Midbrain (tissue), 1 donor: Measurements from ENCODE around the gene SLC7A11.

Experiments
- DNase-seq: peaks from one replicate; lab custom pipeline; 2025; lab: John Stamatoyannopoulos, UW

Gene SLC7A11

DNA sequence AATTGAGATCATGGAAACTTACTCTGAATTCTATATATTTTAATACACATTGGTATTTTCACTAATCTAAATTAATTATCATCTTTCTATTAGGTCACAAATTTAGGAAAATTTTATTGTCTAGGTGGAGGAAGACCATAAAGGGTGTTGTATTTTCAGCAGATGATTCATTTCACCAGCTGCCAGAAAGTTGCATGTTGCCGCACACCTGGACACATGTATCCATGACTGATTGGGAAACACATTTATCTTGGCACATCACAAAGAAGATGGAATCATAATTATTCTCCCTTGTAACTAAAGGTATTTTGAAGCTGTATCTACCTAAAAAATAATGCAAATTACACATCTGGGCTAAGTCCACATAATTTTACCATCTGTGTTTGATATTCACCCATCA is 33.1 kb downstream of the SLC7A11 start:
- no peak for DNase-seq

DNA sequence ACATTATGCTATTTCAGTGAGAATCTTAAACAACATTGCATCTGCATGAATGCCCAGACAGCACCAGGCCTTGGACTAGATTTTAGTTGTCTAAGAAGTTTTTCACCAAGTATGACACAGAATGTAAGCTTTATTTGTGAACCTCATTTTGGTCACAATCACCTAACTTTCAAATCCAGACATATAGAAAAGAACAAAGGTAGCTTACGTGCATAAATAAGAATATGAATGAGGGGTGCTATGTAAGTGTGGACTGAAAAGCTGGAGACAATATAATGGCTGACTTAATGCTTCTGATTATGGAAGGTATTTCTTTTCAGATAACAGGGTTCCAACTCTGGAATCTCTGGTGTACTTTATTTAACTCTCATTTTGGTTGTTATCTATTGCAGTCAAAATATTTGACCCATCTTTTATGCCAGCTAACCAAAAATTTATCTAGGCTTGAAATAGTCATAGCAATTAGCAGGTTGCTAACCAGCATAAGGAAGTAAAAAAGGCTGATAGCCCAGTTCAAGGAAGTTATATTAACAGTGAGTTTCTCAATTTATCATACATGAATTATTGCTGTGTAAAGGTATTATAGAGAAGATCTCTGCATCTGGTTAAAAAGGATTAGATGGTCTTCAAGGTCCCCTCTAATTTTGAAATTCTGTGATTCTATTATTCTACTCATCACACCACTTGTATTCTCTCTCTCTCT is 36.5 kb downstream of the SLC7A11 start:
- no peak for DNase-seq

GRCh38 chr4:138204507-138204906 is 37.6 kb downstream of the SLC7A11 start:
- DNase-seq, result no peak

DNA sequence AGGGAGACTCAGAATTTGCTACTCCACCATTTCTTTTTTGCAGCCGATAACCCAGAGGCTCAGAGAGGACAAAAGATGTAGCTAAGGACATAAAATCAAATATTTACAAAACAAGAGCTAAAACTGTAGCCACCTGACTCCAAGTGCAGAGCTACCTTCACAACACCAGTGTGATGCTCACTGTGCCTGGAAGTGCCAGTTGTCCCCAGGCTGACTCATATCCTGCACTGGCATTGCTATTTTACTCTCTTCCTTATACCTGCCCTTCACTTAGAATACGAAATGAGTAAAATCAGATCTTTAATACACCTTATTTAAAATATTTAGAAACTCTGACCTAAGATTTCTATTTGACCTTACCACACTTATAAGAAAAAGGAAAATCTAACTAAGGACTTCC is 39.5 kb downstream of the SLC7A11 start:
- no peak for DNase-seq

- DNase-seq, result no peak
Measured at GRCh38 chr4:138200236-138200590, 41.9 kb downstream of the SLC7A11 start.

- DNase-seq, result peak; percentile 56
Measured at GRCh38 chr4:138199568-138200235, 42.4 kb downstream of the SLC7A11 start.

- DNase-seq, result no peak
Measured at GRCh38 chr4:138196153-138196552, 46.0 kb downstream of the SLC7A11 start.

- DNase-seq, result no peak
Measured at GRCh38 chr4:138193963-138194362, 48.2 kb downstream of the SLC7A11 start.

GRCh38 chr4:138192113-138192512 is 50.0 kb downstream of the SLC7A11 start:
- DNase-seq, result no peak

DNA sequence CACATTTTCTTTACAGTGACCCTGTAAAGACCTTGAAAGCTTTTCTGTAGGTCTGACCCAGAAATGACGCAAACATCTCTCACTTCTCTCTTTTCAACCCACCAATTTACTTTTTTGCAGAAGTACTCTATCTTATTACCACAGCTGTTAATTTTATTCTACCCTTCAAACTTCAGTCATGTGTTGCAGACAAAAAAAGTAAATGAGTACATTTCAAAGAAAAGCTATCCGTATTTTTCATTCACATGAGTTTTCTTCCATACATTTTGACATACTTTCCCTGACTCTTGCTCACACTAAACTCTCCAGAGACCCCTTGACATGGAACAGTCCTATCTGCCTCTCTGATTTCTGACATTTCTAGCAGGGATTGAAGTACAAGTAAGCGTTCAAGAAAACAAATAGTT is 51.7 kb downstream of the SLC7A11 start:
- no peak for DNase-seq

GRCh38 chr4:138189206-138189605 is 52.9 kb downstream of the SLC7A11 start:
- DNase-seq, result no peak

DNA sequence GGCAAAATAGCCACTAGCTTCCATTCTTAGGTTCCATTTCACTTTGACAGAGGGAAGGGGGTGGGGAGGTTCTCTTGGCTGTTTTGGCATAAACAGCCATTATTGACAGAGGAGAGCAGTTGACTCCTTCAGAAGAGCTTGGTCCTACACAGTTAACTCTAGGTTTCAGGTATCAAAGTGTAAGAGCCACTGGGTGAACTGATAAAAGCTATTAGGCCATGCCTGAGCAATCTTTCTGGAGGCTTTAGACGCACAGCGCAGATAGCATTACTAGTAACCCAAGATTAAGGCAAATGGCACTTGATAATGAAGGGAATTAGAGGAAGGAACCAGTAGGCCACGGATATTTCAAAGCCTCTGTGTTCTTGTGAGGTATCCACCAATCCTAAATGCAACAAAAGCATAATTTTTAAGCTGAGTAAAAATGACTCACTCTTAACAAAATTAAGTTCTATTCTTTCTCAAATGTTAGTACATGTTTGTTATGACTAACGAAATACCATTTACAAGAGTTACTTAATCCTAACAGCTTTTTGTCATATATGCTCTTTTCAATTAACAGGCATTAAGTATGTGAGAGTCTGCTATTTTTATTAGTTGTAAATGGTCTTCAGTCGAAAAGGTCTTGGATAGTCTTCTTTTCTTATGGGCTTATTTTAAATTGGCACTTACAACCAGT is 53.6 kb downstream of the SLC7A11 start:
- DNase-seq, result no peak

DNA sequence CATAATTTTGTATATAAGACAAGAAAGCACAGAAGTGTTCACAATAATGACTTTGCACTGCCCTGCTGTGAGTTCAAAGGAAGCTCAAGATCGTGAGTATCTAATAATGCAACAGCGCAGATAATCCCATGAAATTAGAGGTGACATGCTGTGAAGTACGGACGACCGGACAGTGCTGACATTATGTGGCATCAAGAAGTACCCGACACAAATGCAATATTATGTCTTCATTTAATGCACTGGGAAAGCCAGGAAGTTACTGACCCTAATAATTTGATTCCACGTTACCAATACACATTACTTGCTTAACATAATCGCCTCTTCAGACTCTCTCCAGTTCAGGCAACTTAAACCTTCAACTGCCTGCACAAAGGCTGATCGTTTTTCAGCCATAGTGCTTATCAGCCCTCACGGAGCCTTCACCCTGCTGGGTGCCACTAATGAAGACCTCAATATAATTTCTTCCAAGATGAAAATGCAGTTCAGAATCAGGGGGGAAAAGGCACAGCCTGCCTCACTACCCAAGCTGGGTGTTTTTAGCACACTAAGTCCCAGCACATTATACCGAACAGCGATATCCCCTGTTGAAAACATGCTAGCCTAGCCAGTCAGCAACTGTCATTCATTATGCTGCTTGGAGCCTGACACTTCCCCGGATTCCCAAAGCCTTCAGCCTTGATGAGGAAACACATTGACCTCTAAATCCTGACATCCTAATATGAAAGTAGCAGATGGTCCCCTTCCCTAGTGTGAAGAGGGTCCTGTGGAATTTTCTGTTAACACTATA is 56.1 kb downstream of the SLC7A11 start:
- peak; percentile 19 for DNase-seq

GRCh38 chr4:138184886-138185285 is 57.3 kb downstream of the SLC7A11 start:
- peak; percentile 33 for DNase-seq

- peak; percentile 79 for DNase-seq
Measured at GRCh38 chr4:138182838-138183426, 59.2 kb downstream of the SLC7A11 start.

- no peak for DNase-seq
Measured at GRCh38 chr4:138181287-138181686, 60.9 kb downstream of the SLC7A11 start.

GRCh38 chr4:138178566-138178965 is 63.6 kb downstream of the SLC7A11 start:
- DNase-seq, result no peak

- no peak for DNase-seq
Measured at GRCh38 chr4:138177278-138177968, 64.7 kb downstream of the SLC7A11 start.

GRCh38 chr4:138174981-138175794 is 67.0 kb downstream of the SLC7A11 start:
- DNase-seq, result no peak

DNA sequence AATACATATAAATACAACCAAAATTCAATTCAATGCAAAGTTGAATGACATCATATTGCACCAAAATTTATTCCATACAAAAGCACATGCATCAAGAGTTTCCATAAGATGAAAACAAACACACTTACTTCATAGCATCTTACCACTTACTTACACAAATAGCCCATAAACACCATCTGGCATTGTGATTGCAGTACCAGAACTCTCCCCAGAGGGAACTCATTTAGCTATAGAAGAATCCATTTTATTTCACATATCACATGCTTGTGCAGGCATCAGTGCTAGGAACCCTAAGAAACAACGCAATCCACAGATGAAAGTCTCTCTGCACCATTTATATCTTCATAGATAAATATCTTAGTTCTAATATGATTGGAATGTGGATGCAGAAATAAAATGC is 77.9 kb downstream of the SLC7A11 start:
- DNase-seq, result no peak

DNA sequence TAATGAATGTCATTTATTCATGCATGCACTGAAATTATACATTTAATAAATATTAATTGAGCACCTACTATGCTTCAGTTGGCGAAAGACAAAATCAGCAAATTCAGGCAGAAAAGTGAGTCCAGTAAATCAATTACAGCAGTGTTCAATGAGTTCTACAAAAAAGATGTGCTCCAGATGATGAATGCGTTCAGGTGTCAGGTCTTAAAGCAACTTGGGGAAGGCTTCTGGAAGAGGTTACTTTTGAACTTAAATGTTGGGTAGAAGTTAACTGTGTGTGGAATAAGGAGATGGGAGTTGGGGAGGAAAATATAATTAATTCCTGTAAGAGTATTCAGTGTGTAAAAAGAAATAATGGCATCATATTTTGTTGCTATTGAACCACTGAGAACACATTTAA is 79.0 kb downstream of the SLC7A11 start:
- DNase-seq, result no peak
